Fibroblast of pulmonary artery (primary cell): ENCODE measurements around the gene SERPINA3.

Experiments used
- DNase-seq: peaks from one replicate; pipeline ENCODE4 v3.0.0-alpha.2; 2010; ENCODE audit warnings: low read depth
- H3K4me3 ChIP-seq: replicated peaks from 2 replicates; pipeline ENCODE4 v1.5.1; 2011; ENCODE audit warnings: low read depth, mild to moderate bottlenecking, control low read depth, low read length, moderate library complexity
- TF ChIP-seq, protein P1 (sequence below): IDR thresholded peaks from 2 replicates; pipeline ENCODE4 v1.5.1; 2011; ENCODE audit warnings: mild to moderate bottlenecking, control low read depth, low read length, inconsistent platforms; ENCODE audit errors: missing control alignments

SERPINA3 gene

DNA sequence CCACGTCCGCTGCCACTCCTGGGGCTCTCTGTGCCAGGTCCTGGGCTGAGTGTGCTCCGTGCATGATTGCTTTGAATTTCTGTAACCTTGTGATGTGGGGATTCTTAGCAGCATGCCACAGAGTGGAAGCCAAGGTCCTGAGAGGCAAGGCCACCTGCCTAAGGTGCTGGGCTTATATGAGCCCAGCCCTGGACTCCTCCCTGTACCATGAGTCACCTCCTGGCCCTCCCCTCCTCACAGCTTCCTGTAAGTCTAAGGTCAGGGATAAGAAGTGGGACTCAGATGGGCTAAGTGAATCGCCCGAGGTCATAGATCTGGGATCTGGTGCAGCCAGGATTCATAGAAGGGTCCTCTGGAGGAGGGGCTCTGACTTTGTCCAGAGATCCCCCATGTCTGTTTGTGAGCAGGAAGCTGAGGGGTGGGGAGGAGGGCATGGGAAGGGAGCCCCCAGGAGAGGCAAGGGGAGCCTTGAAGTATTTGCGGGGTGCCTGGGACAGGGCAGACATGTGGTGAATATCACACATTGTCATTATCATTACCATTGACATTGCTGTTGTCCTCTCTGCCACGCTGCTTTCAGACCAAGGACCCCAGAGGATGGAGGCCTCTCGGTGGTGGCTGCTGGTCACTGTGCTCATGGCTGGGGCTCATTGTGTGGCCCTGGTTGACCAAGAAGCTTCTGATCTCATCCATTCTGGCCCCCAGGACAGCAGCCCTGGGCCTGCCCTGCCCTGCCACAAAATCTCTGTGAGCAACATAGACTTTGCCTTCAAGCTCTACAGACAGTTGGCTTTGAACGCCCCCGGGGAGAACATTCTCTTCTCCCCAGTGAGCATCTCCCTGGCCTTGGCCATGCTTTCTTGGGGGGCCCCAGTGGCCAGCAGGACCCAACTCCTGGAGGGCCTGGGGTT, 28.8 kb downstream of the SERPINA3 start:
- TF ChIP-seq, protein P1, sequence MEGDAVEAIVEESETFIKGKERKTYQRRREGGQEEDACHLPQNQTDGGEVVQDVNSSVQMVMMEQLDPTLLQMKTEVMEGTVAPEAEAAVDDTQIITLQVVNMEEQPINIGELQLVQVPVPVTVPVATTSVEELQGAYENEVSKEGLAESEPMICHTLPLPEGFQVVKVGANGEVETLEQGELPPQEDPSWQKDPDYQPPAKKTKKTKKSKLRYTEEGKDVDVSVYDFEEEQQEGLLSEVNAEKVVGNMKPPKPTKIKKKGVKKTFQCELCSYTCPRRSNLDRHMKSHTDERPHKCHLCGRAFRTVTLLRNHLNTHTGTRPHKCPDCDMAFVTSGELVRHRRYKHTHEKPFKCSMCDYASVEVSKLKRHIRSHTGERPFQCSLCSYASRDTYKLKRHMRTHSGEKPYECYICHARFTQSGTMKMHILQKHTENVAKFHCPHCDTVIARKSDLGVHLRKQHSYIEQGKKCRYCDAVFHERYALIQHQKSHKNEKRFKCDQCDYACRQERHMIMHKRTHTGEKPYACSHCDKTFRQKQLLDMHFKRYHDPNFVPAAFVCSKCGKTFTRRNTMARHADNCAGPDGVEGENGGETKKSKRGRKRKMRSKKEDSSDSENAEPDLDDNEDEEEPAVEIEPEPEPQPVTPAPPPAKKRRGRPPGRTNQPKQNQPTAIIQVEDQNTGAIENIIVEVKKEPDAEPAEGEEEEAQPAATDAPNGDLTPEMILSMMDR, result no peak
- DNase-seq, result no peak

DNA sequence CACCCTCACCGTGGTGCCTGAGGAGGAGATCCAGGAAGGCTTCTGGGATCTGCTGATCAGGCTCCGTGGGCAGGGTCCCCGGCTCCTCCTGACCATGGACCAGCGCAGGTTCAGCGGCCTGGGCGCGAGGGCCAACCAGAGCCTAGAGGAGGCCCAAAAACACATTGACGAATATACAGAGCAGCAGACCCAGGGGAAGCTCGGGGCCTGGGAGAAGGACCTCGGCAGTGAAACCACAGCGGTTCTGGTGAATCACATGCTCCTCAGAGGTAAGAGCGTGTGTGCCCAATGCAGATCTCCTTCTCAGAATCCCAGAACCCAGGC, 29.4 kb downstream of the SERPINA3 start:
- no peak for DNase-seq
- TF ChIP-seq, protein P1, result no peak
- H3K4me3 ChIP-seq, result no peak overlapping the region

More for the DNA sequence above, 28.8 kb downstream of the SERPINA3 start:
- no peak overlapping the region for H3K4me3 ChIP-seq

DNA sequence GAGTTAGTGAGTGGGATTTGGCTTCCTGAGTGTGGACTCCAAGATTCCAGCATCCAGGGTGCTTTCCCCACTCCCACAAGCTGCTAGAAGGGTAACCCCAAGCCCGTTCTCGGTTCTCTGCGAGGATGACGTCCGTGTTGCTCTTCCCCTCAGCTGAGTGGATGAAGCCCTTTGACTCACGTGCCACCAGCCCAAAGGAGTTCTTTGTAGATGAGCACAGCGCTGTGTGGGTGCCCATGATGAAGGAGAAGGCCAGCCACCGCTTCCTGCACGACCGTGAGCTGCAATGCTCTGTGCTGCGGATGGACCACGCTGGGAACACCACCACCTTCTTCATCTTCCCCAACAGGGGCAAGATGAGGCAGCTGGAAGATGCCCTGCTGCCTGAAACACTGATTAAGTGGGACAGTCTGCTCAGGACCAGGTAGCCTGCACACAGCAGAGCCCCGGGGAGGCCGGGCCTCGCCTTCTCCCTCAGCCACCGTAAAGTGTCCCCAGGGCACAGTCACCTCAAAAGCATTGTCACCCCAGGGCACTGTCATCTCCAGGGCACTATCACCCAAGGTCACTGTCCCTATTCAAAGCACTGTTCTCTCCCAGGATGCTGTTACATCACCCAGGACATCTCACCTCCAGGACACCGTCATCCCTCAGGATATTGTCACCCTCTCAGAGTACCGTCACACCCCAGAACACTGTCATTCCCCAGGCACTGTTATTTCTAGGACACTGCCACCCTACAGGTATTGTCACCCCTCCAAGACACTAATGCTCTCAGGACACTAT, 31.3 kb downstream of the SERPINA3 start:
- no peak for DNase-seq
- TF ChIP-seq, protein P1, result no peak
- H3K4me3 ChIP-seq, result no peak overlapping the region

DNA sequence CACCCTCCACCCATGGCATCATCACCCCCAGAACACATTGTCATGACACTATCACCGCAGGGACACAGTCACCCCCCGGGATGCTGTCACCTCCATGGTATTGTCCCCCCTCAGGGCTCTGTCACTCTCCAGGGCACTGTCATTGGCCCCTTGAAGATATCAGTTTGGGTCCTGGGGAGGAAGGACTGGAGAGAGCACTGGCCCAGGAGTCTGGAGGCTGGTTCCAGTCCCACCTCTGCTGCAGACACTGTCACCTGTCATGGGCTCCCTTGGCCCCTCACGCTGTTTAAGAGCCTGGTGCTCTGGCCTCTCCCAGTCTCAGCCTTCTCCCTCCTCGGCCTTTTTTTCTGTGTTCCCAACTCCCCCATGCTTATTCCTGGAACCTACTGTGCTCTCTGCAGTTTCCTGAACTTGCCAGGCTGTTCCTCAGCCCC, 31.9 kb downstream of the SERPINA3 start:
- TF ChIP-seq, protein P1, result no peak
- no peak overlapping the region for H3K4me3 ChIP-seq
- no peak for DNase-seq

DNA sequence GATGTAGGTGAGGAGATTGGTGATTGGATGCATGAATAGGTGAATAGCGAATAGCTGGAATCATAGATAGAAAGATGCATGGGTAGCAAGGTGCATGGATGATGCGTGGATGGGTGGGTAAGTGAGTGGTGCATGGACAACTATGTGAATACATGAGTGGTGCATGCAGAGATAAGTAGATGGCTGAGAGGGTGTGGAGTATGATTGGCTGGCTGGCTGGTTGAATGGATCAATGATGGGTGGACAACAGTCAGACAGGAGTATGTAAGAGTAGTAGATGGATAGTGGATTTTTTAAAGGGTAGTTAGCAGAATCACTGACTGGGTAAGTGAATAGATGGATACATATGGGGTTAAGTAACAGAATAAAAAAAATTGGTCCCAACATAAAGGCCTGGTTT, 33.9 kb downstream of the SERPINA3 start:
- DNase-seq, result no peak
- no peak overlapping the region for H3K4me3 ChIP-seq
- TF ChIP-seq, protein P1, result no peak

DNA sequence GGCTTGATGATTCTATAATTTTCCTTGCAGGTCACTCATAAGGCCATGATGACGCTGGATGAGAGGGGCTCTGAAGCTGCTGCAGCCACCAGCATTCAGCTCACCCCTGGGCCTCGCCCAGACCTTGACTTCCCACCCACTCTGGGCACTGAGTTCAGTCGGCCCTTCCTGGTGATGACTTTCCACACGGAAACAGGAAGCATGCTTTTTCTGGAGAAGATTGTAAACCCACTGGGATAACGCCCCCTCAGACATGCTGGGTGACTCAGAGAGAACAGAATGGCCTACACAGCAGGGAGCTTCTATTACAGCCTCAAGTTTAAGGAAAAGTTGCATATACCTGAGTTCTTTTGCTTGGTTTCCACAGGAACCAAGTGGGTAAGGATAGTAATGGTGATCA, 34.3 kb downstream of the SERPINA3 start:
- peak; percentile 72 for DNase-seq
- no peak overlapping the region for H3K4me3 ChIP-seq
- TF ChIP-seq, protein P1, result no peak
